GM19099 (cell line): Measurements from ENCODE around the gene ZNF385B.

Experiments
- POLR2A ChIP-seq: IDR thresholded peaks from 3 replicates; pipeline ENCODE4 v1.6.1; 2011; ENCODE audit warnings: low read depth; ENCODE audit not compliant: insufficient read length; ENCODE audit errors: extremely low read depth

ZNF385B gene

GRCh38 chr2:179444056-179444455 is 417.4 kb downstream of the ZNF385B start:
- TF ChIP-seq POLR2A = no peak

- TF ChIP-seq POLR2A = no peak
These were observed 418.2 kb downstream of the ZNF385B start for GRCh38 chr2:179443180-179443579.

- TF ChIP-seq POLR2A = no peak
These were observed 419.2 kb downstream of the ZNF385B start for GRCh38 chr2:179442206-179442605.

GRCh38 chr2:179441551-179441950 is 419.9 kb downstream of the ZNF385B start:
- no peak for TF ChIP-seq POLR2A

GRCh38 chr2:179440642-179441251 is 420.7 kb downstream of the ZNF385B start:
- no peak for TF ChIP-seq POLR2A

GRCh38 chr2:179438654-179439053 is 422.8 kb downstream of the ZNF385B start:
- no peak for TF ChIP-seq POLR2A

- TF ChIP-seq POLR2A = no peak
These were observed 424.0 kb downstream of the ZNF385B start for GRCh38 chr2:179437430-179437829.

GRCh38 chr2:179435566-179435965 is 425.8 kb downstream of the ZNF385B start:
- TF ChIP-seq POLR2A = no peak

- TF ChIP-seq POLR2A = no peak
These were observed 426.4 kb downstream of the ZNF385B start for GRCh38 chr2:179435000-179435399.

- TF ChIP-seq POLR2A = no peak
These were observed 427.1 kb downstream of the ZNF385B start for GRCh38 chr2:179434357-179434756.

GRCh38 chr2:179432751-179433150 is 428.7 kb downstream of the ZNF385B start:
- TF ChIP-seq POLR2A = no peak

GRCh38 chr2:179429597-179429996 is 431.8 kb downstream of the ZNF385B start:
- no peak for TF ChIP-seq POLR2A

- no peak for TF ChIP-seq POLR2A
These were observed 432.3 kb downstream of the ZNF385B start for GRCh38 chr2:179429060-179429471.

- no peak for TF ChIP-seq POLR2A
These were observed 432.8 kb downstream of the ZNF385B start for GRCh38 chr2:179428649-179429048.

GRCh38 chr2:179427065-179427464 is 434.3 kb downstream of the ZNF385B start:
- no peak for TF ChIP-seq POLR2A

- no peak for TF ChIP-seq POLR2A
These were observed 436.8 kb downstream of the ZNF385B start for GRCh38 chr2:179424571-179424970.

GRCh38 chr2:179422037-179422643 is 439.3 kb downstream of the ZNF385B start:
- no peak for TF ChIP-seq POLR2A
